Epithelial cell of esophagus (primary cell): ENCODE results near the gene RTEL1.
A peak's percentile ranks its signal among the peaks of the same experiment; 100 is the strongest.

ENCODE experiments used
- DNase-seq: peaks from one replicate; pipeline ENCODE4 v3.0.0; 2010; ENCODE audit warnings: low read depth
- H3K4me3 ChIP-seq: 2 replicates; pipeline ENCODE4 v1.5.1; 2011; ENCODE audit warnings: mild to moderate bottlenecking, low read length, control low read depth
- TF ChIP-seq, protein P1 (sequence below): IDR thresholded peaks from 2 replicates; pipeline ENCODE4 v1.5.1; 2011; ENCODE audit warnings: low read depth, mild to moderate bottlenecking, low read length, control low read depth, inconsistent platforms; ENCODE audit not compliant: insufficient read depth; ENCODE audit errors: missing control alignments

The RTEL1 gene

DNA sequence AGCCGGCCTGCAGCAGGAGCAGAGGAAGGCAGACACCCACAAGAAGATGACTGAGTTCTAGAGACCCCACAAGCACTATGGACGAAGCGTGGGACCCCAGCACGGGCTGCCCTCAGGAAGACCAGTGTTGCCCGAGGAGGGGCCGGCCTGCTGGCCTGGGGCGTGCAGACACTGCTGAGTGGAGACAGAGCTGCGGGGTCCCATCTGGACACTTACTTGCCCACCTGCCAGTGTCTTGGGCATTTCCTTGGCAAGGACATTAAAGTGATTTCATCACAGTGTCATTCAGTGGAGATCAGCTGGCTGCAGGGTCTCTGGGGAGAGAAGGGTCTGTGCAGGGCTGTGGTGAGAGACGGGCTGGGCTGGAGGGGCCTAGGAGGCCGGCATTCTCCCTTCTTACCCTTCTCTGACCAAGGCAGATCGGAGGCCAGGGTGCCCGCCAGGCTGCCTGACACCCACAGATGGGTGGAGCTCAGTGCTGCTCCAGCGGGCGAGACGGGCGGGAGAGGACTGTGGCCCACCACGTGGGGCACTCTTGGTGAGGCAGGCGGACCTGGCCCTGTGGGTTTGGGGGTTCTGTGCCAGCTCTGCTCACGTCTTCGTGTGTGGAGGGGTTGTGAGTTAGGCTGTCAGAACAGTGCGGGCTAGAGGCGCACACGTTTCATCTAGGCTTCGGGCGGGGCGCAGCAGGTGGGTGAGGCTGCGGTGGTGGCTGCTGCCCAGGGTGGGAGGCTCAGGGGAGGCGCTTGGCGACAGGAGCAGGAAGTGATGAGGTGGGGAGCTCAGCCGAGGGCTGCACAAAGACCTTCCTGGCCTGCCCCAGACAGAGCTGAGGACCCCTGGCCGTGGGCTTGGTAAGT, 78.0 kb downstream of the RTEL1 start, which contains the start of gene LIME1:
LIME1 (plus strand) TSS at position 806 of the 860 bp plus-strand sequence. CDS start 886 bp downstream, outside the sequence.
- H3K4me3 ChIP-seq: no peak within 1 kb of the TSS
- DNase-seq: no peak
- TF ChIP-seq, protein P1, sequence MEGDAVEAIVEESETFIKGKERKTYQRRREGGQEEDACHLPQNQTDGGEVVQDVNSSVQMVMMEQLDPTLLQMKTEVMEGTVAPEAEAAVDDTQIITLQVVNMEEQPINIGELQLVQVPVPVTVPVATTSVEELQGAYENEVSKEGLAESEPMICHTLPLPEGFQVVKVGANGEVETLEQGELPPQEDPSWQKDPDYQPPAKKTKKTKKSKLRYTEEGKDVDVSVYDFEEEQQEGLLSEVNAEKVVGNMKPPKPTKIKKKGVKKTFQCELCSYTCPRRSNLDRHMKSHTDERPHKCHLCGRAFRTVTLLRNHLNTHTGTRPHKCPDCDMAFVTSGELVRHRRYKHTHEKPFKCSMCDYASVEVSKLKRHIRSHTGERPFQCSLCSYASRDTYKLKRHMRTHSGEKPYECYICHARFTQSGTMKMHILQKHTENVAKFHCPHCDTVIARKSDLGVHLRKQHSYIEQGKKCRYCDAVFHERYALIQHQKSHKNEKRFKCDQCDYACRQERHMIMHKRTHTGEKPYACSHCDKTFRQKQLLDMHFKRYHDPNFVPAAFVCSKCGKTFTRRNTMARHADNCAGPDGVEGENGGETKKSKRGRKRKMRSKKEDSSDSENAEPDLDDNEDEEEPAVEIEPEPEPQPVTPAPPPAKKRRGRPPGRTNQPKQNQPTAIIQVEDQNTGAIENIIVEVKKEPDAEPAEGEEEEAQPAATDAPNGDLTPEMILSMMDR: no peak

DNA sequence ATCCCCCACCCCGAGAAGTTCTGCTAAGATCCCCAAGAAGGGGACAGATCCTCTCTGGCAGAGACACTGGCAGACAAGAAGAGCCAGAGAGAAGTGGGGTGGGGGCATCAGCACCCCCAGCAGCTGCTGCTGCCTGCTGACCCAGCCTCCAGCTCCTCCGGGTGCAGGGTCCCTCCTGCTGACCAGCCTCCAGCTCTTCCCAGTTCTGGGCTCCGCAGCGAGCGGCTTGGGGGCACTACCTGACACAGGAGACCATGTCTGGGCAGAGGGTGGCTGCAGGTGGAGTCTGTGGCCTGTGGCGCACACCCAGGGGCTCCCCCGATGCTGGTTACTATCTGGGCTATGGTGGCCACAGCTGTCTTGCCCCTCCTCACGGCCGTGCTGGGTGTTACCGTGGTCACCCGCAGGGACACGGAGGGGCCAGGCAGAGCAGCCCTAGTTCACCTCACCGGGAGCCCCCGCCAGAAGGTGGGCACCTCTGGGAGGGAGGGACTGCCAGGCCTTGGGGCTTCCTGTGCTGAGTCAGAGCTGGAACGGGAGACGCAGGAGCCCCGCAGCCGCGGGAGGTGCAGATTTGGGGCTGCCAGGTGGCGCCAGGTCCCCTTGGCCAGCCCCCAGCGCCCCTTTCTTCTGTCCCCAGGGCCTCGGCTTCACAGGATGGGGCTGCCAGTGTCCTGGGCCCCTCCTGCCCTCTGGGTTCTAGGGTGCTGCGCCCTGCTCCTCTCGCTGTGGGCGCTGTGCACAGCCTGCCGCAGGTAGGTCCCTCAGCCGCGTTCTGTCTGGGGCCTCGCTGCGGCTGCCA, 79.0 kb downstream of the RTEL1 start:
- peak; percentile 28 for DNase-seq
- TF ChIP-seq, protein P1: no peak
- H3K4me3 ChIP-seq: no peak overlapping the region

DNA sequence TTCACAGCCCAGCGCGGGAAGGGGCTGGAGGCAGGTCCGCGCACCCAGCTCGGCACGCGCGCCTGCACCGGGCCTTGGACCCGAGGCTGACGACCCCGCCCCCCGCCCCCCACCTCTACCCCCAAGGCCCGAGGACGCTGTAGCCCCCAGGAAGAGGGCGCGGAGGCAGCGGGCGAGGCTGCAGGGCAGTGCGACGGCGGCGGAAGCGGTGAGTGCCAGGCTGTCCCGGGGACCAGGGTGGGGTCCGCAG, 79.5 kb downstream of the RTEL1 start:
- DNase-seq: no peak
- H3K4me3 ChIP-seq: no peak overlapping the region
- TF ChIP-seq, protein P1: no peak

DNA sequence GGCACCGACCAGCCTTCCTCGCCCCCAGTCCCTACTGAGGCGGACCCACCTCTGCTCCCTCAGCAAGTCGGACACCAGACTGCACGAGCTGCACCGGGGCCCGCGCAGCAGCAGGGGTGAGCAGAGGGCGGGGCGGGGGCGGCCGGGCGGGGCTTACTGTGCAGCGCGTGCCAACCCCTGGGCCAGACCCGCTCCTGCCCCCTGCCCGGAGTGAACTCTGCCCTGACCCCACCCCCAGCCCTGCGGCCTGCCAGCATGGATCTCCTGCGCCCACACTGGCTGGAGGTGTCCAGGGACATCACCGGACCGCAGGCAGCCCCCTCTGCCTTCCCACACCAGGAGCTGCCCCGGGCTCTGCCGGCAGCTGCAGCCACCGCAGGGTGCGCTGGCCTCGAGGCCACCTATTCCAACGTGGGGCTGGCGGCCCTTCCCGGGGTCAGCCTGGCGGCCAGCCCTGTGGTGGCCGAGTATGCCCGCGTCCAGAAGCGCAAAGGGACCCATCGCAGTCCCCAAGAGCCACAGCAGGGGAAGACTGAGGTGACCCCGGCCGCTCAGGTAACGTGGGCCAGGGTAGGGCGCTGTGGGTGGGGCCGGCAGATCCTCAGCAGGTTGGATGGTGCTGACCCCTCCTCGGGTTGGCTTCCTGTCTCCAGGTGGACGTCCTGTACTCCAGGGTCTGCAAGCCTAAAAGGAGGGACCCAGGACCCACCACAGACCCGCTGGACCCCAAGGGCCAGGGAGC, 80.0 kb downstream of the RTEL1 start:
- H3K4me3 ChIP-seq: no peak overlapping the region
- TF ChIP-seq, protein P1: no peak
- DNase-seq: no peak

DNA sequence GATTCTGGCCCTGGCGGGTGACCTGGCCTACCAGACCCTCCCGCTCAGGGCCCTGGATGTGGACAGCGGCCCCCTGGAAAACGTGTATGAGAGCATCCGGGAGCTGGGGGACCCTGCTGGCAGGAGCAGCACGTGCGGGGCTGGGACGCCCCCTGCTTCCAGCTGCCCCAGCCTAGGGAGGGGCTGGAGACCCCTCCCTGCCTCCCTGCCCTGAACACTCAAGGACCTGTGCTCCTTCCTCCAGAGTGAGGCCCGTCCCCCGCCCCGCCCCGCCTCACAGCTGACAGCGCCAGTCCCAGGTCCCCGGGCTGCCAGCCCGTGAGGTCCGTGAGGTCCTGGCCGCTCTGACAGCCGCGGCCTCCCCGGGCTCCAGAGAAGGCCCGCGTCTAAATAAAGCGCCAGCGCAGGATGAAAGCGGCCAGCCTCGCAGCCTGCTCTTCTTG, 80.6 kb downstream of the RTEL1 start:
- DNase-seq: no peak
- TF ChIP-seq, protein P1: no peak
- no peak overlapping the region for H3K4me3 ChIP-seq

DNA sequence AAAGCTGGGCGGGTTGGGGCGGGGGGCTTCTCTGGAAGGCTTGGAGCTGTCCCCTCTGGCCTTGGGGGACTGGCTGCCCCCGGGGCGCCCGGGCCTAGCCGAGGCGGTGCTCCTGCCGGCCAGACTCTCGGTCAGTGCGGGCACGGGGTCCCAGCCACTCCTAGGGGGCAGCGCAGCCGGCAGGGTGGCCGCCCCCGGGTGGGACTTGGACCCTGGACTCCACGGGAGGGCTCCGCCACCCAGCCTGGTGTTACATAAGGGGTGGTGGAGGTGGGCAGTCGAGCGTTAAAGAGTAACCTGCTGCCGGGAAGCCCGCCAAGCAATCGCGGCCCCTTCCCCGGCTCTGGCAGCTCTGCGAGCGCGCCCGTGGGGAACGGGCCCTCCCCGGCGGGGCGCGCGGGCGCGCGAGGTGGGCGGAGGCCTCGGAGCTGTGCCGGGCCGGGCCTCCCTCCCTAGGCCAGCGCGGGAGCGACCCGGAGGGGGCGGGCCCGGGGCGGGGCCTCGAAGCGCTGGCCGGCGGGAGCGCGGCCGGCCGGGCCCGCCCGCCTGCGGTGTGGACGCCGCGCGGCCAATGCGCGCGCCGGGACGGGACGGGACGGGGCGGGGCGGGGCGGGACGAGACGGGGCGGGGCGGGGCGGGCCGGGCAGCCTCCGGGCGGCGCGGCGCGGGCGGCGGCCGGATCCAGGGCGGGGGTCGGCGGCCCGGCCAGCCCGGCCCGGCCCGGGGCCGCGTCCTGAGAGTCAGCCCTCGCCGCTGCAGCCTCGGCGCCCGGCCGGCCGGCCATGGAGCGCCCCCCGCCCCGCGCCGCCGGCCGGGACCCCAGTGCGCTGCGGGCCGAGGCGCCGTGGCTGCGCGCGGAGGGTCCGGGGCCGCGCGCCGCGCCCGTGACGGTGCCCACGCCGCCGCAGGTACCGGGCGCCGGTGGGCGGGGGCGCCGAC, 81.3 kb downstream of the RTEL1 start, which contains the start of gene SLC2A4RG:
SLC2A4RG (plus strand) TSS at position 647 of the 940 bp plus-strand sequence; CDS start at position 784, 137 bp downstream.
- DNase-seq: peak; percentile 81
- peak within 1 kb of the TSS; percentile 59 for H3K4me3 ChIP-seq
- TF ChIP-seq, protein P1: no peak
